GM11168 (cell line): Measurements from ENCODE around the gene COL8A2.

ENCODE experiments used
- in situ Hi-C: fragments of 300-500 bp; cut with MboI; formaldehyde crosslinking; loops from one replicate; pipeline ENCODE4 v1.12.0; 2022; ENCODE audit warnings: low sequenced_read_pairs; ENCODE audit not compliant: unreplicated experiment

The COL8A2 gene

DNA sequence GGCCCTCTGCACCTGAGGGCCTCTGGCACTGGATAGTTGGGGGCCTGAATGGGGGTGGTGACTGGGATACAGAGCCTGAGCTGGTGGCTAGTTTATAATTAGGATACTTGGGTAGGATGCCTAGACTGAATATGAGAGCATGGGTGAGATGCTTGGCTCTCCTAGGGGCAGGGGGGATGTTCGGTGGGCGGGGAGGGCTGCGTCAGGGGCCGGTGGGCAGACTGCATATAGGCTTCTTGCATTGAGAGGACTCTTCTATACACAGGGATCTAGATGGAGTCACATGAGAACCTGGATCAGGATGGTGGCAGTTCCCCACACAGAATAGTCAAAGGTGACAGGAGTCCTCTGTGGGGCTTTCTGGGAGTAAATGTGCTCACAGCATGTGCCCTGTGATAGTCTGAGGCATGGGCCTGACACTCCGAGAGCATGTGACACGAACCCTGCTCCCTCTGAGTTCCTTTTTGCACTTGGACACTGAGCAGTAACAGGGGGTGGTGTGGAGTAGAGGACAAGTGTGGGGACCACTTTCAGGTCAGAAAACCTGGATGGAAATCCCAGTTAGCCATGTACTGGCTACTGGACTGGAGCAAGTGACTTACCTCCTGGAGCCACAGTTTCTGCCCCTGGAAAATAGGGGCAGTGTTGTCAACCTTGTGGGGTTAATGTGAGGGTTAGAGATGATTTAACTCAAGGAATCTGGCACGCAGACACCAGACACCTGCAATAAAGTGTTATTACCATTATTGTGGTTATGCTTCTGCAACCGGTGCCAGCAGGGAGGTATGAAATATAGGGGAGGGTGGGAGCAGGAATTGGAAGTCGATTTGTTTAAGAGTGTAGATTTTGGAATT lies 33.2 kb upstream of the COL8A2 start:
- in situ Hi-C loops: no loop called here

DNA sequence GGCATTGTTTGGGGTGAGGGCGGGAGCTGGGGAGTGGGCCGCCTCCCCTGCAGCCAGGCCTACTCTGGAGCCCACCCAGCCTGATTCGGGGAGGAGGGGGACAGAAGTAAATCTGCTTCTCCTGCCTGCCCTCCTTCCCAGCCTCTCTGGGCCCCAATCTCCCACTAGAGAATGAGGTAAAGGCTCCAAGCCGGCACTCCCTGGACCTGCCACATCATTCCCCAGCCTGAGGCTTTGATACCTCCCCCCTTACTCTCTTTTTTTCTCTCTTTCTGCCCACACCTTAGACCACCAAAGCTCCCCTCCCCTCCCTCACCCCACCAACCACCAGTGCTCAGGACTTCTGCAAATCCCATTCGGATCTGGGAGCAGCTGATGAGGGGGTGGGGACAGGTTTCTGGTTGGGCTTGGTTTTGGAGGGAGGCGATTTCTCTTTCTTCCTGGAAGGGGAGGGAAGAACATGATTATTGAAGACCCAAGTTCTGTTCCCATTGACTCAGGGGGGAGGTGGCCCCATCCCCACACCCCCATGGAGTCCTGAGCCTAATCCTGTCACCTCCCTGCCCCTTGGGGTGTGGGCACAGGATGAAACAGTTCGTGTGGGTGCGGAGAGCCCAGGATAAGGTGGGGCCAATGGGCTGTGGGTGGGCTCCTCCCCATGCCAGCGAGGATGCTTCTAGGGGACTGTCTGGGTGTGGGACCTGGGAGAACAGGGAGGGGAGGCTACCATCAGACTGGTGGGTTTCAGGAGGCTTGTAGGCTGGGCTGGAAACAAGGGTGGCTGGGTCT lies 32.3 kb upstream of the COL8A2 start:
- in situ Hi-C loops: no loop called here

DNA sequence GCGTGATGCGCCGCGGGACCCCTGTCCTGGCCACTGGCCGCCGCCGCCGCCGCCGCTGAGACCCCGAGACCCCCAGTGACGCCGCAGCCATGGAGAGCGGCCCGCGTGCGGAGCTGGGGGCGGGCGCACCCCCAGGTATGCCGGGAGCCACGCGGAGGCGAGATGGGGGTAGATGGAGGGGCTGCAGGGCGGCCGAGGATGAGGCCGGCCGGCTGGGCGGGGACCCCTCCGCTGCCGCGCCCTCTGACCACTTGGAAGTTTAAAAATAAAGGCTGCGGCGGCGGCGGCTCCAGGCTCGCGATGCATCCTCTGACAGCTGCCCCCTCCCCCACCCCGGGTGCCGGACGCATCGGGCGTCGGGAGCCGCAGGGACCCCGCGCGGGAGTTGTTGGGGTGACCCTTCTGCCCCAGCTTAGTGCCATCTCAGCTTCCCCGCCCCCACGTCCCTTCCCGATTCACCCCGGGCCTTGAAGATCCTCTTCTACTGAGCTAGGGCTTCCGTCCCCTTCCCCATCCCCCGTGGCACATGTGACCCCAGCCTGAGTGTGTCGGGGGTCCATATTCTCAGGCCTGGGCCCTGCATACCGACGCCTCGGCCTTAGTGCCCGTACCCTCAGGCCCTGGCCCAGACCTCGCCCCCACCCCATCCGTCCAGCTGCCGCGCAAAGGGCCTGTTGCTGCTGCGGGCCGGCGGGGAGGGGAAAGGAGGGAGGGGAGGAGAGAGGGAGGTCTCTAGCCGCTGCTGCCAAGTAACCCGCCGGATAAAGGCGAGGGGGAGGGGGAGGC lies 31.5 kb upstream of the COL8A2 start:
- in situ Hi-C loops: no loop called here

DNA sequence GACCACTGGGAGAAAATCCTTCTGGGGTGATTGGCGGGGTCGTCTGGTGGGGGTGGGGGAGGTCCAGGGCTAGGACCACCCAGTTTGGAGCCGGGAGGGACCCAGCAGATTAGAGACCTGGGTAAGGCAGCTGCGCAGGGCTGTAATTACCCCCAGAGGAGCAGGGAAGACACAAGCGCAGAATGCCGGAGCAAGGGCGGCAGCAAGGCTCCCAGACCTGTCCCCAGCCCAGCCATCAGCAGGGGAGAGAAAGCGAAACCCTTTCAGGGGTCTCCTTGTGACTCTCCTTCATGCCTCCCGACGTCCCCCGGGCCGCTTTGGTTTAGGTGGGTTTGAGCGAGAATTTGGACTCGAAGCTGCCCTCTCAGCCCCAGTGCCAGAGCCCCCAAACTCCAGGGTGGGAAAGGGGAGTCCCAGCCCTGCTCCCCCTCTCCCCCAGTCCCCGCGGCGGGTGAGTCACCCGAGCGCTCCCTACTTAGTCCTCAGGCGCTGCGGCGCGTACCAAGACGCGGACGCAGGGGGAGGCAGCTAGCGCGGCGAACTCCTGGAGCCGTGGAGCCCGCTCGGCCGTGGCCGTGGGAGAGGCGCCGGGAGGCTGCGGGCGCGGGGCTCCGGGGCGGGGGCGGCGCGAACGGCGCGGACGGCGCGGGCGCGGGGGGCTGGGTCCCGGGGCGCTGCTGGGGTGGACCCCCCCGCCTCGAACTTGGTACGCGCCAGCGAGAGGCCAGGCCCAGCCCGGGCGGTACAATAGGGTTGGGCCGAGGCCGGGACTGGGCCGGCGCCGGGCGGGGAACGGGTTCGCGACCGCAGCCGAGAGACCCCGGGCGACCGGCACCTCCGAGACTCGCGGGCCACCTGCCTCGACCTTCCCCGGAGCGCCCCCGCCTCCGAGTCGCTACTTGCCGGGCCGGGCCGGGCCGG lies 30.6 kb upstream of the COL8A2 start, which contains the start of gene MAP7D1:
Gene MAP7D1, plus strand, starts transcription at position 753 of the 921 bp plus-strand sequence. CDS start 258 bp downstream, outside the sequence.
- in situ Hi-C loops: no loop called here

DNA sequence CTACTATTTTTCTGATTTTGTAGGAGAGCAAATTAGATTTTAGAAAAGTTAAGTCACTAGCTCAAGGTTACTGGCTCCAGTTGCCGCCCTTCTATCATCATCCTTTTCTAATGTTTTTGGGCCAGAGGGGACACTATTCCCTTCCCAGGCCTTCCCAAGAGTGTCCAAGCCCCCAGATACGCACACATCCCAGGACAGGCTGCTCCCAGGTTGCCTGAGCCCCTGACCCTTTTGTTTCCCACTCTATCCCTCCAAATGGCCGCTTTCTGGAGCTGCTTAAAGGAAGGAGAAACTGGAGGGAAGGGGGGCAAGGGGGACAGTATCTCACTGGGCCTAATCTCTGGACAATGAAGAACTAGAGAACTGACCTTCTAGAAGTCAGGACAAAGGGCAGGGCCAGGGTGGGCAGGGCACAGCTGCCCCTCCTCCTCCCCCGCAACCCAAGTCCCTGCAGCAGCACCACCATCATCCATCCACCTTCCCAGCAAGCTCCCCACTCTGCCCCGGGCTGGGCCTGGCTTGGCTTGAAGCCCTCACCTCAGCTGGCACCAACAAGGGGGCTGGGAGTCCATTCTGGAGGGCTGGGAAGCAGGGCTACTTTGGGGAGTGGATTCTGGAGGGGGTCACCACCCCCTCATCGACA lies 29.9 kb upstream of the COL8A2 start:
- in situ Hi-C loops: loop anchor here (5.0 kb wide), 2 partner anchors 32 to 132 kb away; no protein-coding TSS in a partner anchor

DNA sequence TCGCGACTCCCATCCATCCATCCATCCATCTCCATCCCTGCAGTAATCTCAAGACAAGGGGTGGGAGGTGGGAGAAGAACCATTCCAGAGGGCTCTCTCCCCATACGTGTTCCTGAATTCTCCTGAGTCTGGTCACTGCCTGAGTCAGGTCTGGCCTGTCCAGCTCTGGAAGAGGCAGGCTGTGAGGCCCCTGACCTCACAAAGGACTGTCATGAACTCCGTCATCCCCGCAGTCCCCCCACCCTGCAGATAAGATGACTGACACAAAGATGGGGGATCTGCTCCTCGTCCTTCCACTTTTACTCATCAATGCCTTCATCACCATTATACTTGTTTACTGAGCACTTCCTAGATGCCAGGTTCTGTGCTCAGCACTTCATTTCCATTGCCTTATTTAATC lies 29.3 kb upstream of the COL8A2 start:
- in situ Hi-C loops: loop anchor here (5.0 kb wide), 2 partner anchors 33 to 133 kb away; no protein-coding TSS in a partner anchor

DNA sequence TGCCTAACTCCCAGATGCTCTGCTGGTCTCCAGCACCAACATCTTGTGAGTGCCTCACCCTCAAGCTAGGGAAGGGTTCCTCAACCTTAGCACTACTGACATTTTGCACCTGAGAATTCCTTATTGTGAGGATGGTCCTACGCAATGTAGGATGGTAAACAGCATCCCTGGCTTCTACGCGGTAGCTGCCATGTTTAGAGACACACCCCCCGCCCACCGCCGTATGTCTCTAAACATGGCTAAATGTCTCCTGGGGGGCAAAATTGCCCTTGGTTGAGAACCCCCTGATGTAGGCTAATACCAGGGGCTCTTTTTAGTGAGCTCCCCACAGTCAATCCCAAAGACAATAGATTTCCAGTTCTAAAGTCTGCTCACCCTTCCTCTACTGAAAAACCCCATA lies 28.5 kb upstream of the COL8A2 start:
- in situ Hi-C loops: loop anchor here (5.0 kb wide), 2 partner anchors 34 to 134 kb away; no protein-coding TSS in a partner anchor

- in situ Hi-C loops: loop anchor here (5.0 kb wide), 2 partner anchors 35 to 135 kb away; no protein-coding TSS in a partner anchor
These were observed 26.8 kb upstream of the COL8A2 start for GRCh38 chr1:36151845-36152203.

DNA sequence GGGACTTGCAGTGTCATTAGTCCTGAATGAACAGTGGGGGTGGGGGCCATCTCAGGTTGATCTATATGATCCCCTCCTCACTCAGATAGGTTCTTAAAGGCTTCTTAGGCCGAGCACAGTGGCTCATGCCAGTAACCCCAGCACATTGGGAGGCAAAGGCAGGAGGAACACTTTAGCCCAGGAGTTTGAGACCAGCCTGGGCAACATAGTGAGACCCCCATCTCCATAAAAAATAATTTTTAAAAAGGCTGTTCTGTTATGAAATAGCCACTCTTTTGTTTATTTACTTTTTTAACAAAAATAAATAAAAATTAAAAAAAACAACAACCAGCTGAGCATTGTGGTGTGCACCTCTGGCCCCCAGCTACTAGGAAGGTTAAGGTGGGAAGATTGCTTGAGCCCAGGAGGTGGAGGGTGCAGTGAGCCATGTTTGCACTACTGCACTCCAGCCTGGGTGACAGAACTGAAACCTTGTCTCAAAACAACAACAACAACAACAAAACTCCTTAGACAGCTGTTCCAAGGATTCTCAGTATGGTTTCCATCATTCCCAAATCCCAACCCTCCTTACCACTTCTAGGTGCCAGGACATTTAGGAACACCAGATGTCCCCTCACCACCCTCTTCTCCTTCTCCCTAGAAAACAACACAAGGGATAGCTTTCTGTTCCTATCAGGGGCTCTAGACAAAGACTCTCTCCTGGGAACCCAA lies 26.3 kb upstream of the COL8A2 start:
- in situ Hi-C loops: loop anchor here (5.0 kb wide), 2 partner anchors 36 to 136 kb away; no protein-coding TSS in a partner anchor

DNA sequence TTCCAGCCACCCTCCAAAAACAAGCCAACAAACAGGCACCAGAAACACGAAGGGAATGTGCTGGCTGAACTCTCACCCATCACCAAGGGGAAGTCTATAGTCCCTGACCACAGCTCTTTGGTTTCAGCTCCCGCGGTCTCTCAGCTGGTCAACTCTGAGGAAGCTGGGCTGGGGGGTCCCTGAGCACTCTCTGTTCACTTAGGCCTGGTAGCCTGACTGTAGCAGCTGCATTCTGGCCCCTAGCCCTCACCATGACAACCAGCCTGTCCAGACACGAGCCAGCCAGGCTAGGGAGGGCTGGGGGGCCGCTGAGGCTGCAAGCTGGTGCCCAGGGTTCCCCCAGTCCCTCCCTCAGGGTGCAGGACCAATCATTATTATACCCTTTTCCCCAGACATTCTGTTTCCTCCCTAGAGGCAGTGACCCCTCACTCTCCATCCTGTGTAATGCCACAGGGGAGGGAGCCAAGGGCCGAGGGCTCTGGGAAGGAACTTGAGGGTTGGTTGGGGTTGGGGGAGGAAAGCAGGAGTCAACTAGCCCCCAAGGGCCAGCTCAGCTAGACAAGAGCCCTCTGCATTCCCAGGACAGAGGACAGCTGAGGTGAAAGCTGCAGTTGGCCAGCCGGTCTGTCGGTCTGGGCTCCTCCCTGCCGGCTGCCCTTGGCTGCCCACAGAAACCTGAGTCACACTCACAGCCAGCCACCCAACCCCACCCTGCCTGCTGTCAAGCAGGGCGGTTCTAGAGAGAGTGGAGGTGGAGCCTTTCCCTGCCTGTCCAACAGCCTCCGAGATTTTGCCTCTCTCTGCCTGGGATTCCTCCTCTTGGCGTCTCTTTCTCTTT lies 25.5 kb upstream of the COL8A2 start:
- in situ Hi-C loops: loop anchor here (5.0 kb wide), 2 partner anchors 37 to 137 kb away; no protein-coding TSS in a partner anchor

GRCh38 chr1:36149973-36150295 lies 24.9 kb upstream of the COL8A2 start:
- in situ Hi-C loops: loop anchor here (5.0 kb wide), 2 partner anchors 37 to 137 kb away; no protein-coding TSS in a partner anchor

GRCh38 chr1:36149237-36149972 lies 24.4 kb upstream of the COL8A2 start, which contains the start of gene TRAPPC3:
TRAPPC3 (minus strand) TSS chr1:36149486; CDS start chr1:36149378, 108 bp downstream.
- in situ Hi-C loops: no loop called here

DNA sequence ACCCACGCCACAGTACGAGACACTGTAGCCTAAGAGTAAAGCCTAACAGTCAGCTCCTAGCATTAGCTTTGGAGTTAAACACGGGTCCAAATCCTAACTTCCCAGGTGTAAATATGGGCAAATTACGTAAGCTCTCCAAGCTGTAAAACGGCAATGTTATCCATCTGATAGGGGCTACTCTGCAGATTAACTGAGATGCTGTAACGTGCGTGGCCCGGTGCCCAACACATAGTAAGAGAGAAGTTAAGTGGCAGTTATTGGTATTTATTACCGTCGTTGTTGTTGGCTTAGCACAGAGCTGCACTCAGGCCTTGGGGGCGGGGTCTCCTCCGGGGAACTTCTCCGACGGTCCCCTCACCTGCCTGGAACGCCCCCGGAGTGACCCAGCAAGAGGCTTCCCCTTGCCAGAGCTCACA lies 23.8 kb upstream of the COL8A2 start:
- in situ Hi-C loops: no loop called here

- in situ Hi-C loops: no loop called here
These were observed 19.4 kb upstream of the COL8A2 start for GRCh38 chr1:36144413-36144812.

GRCh38 chr1:36143424-36143823 lies 18.4 kb upstream of the COL8A2 start:
- in situ Hi-C loops: no loop called here

GRCh38 chr1:36142121-36142520 lies 17.1 kb upstream of the COL8A2 start:
- in situ Hi-C loops: no loop called here
